ENCODE results near the gene EVA1A.

The EVA1A gene

DNA sequence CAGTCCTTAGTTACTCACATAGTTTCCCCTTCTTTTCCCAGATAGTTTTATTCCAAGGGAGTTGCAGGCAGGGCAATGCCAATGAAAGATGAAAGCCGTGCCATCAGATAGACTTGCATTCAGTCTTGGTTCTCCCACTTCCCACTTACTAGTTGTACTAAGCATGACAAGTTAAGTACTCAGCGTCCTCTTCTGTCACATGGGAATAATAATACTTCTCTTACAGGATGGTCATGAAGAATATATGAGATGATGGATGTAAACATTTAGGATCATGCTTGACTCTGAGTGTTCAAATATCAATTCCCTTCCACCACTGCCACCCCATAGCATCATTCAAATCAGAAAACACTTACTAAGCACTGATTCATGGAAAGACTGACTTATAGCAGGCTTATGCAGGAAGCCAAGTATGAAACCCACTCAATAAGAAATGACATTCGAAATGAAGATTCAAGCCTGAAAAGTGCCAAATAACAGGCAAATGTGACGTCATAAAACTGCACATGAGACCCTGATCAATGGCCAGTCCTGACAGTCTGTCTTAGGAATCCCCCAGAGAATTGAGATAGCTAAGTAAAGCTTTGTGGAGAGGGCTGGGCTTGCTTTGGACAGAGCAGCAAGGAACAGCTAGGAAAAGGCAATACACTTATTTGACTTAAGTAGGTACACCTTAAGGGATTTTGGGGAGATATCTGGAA, 11.1 kb upstream of the EVA1A start:
- in situ Hi-C loops (cut with MboI; ENCODE audit: low pct_unique_long_range_greater_than_20kb, low sequenced_read_pairs, unreplicated experiment), result no loop called here
- no peak for DNase-seq (ENCODE audit: low spot score)
- TF ChIP-seq, protein P1, sequence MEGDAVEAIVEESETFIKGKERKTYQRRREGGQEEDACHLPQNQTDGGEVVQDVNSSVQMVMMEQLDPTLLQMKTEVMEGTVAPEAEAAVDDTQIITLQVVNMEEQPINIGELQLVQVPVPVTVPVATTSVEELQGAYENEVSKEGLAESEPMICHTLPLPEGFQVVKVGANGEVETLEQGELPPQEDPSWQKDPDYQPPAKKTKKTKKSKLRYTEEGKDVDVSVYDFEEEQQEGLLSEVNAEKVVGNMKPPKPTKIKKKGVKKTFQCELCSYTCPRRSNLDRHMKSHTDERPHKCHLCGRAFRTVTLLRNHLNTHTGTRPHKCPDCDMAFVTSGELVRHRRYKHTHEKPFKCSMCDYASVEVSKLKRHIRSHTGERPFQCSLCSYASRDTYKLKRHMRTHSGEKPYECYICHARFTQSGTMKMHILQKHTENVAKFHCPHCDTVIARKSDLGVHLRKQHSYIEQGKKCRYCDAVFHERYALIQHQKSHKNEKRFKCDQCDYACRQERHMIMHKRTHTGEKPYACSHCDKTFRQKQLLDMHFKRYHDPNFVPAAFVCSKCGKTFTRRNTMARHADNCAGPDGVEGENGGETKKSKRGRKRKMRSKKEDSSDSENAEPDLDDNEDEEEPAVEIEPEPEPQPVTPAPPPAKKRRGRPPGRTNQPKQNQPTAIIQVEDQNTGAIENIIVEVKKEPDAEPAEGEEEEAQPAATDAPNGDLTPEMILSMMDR (IDR thresholded peaks at IDR 0.05; ENCODE audit: extremely low read depth, insufficient read depth, missing control alignments), result no peak

DNA sequence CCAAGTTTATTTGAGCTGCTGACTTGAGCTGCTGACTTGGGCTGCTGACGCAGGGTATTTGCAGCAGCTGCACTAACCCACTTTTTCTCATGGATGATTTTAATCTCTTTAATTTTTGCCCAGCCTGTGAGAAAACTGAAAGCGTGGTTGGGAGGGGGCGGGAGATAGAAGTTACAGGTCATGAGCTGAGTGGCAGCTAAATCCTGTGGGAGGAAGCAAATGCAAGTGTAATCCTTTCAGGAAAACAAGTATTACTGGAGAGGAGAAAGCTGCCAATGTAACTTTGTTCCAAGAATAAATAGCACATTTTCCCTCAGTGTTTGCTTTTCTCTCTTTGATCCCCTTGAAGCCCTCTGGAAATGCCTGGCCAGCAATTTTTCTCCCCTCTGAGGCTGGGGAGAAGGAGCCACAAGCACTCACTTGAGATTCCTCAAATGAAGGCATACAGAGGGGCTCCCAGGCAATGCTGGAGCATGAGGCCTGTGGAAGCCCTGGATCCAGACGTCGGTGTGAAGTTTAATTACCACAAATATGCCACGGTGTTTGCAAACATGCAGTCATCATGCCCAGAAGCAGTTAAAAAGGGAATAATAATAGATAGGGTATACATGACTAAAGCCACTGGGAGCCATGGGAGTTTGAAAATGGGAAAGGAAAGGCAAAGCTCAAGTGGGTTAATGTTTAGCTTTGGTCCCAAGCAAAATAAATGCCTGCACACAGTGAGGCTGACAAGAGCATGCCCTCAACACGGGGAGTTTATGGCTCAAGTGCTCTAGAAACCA, 10.4 kb upstream of the EVA1A start:
- in situ Hi-C loops (cut with MboI; ENCODE audit: low pct_unique_long_range_greater_than_20kb, low sequenced_read_pairs, unreplicated experiment), result no loop called here
- TF ChIP-seq, protein P1 (IDR thresholded peaks at IDR 0.05; ENCODE audit: extremely low read depth, insufficient read depth, missing control alignments), result no peak
- no peak for DNase-seq (ENCODE audit: low spot score)

DNA sequence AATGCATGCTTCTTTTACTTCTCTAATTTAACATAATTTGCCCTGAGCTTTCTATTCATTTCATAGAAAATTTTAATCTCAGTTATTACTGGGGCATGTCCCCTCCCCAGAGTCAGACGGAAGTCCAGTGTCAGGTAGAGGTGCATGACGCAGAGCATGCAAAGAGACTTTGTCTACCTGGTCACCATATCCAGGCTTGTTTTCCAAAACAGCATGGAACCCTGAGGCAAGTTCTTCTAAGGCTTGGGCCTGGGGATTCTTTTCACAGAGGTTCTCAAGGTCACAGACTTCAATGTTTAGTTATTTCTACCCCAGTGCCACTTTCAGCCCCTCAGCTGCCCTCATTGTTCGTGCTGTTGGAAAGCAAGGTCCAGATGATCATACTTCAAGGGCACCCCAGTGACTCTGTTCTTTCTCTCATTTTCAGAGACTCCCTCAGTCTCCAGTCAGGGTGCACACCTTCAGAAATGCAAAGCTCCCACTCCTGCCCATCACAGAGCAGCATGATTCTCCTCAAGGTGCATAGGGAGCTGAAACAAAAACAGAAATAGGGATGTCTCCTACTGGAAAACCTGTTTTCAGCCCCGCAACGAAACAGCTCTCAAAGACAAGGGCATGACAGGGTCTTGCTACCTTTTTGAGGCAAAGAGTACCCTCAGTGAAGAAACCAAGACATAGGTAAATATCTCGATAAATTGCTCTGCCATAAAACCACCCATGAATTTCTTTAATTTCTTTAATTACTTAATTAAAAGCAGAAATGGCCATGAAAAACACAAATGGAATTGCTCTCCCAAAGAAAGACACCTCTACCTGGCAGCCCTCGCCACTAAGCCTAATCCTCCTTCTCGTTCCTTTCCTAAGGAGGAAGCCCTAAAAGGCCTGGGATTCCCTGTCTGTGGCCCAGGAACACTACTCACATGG, 9.5 kb upstream of the EVA1A start:
- in situ Hi-C loops (cut with MboI; ENCODE audit: low pct_unique_long_range_greater_than_20kb, low sequenced_read_pairs, unreplicated experiment), result no loop called here
- TF ChIP-seq, protein P1 (IDR thresholded peaks at IDR 0.05; ENCODE audit: extremely low read depth, insufficient read depth, missing control alignments), result no peak
- no peak for DNase-seq (ENCODE audit: low spot score)

DNA sequence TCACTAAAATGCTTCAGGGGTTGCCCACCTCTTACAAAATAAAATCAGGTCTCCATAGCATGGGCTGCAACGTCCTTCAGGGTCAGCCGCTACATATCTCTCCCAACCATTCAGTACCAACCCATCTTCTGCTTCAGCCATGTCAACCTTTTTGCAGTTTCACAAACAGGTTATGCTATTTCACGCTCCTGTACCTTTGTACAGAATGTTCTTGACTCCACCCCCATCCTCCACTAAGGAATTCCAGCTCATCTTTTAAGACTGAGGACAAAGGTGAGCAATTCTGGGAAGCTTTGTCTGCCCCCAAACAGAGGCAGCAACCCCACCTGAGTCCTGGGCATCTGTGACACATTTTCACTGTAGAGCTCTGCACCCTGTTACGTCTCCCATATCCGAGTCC, 8.8 kb upstream of the EVA1A start:
- in situ Hi-C loops (cut with MboI; ENCODE audit: low pct_unique_long_range_greater_than_20kb, low sequenced_read_pairs, unreplicated experiment), result no loop called here
- TF ChIP-seq, protein P1 (IDR thresholded peaks at IDR 0.05; ENCODE audit: extremely low read depth, insufficient read depth, missing control alignments), result no peak

DNA sequence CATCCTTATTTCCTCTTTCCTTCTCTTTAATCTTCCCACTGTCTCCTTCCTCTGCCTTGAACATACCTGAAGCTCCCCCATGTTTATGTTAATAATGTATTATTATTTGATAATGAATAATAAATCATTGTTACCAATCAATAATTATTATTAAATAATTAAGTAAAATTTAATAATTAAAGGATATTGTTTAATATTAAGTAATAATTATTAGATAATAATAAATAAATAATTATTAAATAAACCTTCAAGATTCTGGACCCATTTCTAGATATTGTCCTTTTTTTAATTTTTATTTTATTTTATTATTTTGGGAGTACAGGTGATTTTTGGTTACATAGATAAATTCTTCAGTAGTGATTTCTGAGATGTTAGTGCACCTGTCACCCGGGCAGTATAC, 7.4 kb upstream of the EVA1A start:
- in situ Hi-C loops (cut with MboI; ENCODE audit: low pct_unique_long_range_greater_than_20kb, low sequenced_read_pairs, unreplicated experiment), result no loop called here
- TF ChIP-seq, protein P1 (IDR thresholded peaks at IDR 0.05; ENCODE audit: extremely low read depth, insufficient read depth, missing control alignments), result no peak
- no peak for DNase-seq (ENCODE audit: low spot score)

More for the DNA sequence above, 8.8 kb upstream of the EVA1A start:
- DNase-seq (ENCODE audit: low spot score), result no peak
